Activated T-cell treated with anti-CD3 and anti-CD28 coated beads for 1 hour (primary cell): Measurements from ENCODE around the gene ANK3.

ENCODE experiments used
- DNase-seq: peaks from one replicate; pipeline ENCODE4 v3.0.0-alpha.2; 2020; ENCODE audit warnings: low read depth

Gene ANK3

DNA sequence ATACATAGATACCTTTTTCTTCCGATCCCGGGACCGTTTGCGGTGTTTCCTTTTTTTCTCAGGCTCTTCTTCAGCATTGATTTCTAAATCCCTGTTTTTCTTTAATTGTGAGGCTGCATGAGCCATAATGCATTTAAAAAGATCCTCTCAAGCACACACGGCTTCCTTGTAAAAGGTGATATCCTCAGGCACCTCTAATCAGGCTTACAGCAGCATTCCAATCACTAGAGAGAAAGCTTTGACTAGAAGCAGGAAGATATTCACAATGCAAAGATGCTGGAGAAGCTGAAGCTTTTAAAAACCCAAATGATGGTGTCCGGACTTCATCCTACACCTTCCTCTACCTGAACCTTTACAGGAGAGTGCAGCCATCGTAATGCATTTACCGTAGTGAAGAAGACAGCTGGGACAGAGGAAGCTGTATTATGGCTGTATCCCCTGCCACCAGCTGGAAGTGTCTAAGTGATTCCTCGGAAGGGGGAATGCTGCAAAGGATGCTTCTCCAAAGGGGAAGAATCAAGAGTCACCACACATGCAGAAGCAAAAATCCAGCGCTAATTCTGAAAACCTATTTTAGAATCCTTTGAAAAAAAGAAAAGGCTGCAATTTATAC is at the start of gene ANK3:
Gene ANK3, minus strand, starts transcription at position 463 of the 613 bp plus-strand sequence. Its CDS starts 337 bp downstream, at position 126.
- no peak for DNase-seq

DNA sequence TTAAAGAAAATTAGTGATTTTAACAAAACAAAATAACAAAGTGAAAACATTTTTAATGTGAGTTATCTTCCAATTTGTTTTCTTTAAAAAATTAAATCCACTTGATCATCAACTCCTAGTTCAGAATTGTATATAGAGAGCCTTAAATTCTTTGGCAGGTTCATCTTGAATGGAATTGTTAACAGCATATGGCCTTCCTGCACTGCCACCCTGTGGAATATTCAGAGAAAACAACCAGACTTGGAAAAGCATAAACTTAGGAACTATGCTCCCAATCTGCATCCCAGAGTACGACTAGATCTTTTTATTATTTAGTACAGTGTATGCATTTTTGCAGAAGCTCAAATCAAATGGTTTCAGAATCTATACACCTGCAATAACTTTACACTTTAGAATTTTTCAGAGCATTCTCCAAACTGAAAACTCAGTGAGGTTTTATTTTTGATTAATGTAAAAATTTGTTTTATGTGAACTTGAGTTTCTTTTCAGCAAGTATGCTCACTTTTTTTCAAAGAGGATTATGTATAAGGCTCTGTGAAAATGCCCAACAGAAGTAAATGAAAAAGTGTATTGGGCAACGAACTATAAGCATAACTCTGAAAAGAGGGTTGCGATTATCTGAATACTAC is 44.9 kb upstream of the ANK3 start:
- DNase-seq = no peak

DNA sequence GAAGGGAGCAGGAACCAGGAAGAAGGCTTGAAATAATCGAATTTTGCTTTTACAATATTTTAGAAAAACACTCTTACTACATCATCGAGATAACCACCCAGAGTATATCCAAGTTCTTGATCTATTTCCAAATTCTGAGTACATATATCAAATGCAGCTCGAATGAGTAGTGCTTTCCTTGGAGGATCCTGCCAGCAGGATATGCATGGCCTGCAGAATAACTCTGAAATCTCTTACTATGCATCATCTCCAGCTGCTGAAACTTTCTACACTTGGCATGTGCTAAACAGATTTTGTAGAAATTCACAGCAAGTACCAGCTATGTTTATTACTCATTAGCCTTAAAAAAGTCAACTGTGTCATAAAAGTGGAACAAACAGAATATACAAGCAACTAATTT is 44.0 kb upstream of the ANK3 start:
- DNase-seq = no peak

DNA sequence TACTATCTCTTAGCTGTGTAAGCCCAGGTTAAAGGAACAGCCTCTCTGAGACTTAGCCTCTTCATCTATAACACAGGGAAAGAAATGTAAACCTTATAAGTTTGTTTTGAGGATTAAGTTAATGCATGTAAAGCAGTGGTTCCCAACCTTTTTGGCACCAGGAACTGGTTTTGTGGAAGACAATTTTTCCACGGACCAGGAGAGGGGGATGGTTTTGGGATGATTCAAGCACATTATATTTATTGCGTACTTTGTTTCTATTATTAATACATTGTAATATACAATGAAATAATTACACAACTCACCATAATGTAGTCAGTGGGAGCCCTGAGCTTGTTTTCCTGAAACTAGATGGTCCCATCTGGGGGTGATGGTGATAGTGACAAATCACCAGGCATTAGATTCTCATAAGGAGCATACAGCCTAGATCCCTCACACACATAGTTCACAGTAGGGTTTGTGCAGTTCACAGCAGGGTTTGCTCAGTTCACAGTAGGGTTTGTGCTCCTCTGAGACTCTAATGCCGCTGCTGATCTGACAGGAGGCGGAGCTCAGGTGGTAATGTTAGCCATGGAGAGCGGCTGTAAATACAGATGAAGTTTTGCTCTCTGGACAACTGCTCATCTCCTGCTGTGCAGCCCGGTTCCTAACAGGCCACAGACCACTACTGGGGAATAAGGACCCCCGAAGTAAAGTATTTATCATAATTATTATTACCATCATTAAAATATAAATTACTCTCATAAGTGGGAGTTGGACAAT is 41.3 kb upstream of the ANK3 start:
- DNase-seq = no peak

DNA sequence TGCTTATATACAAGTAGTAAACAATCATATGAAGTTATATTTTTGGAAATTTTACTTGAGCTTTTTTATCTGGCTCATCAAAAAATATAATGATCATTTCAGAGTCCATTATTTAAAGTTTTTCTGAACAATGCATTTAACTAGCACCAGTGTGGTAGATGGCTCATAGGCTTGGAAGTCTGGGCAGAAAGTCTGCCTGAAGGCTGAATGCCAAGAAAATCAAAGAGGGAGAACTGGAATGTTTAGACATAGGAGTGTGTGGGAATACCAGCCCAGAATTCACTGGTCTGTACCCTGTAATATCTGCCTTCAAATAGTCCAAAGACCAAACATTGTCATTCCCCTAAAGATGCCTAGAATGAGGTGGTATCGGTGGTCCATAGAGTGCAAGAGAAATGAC is 40.3 kb upstream of the ANK3 start:
- no peak for DNase-seq

DNA sequence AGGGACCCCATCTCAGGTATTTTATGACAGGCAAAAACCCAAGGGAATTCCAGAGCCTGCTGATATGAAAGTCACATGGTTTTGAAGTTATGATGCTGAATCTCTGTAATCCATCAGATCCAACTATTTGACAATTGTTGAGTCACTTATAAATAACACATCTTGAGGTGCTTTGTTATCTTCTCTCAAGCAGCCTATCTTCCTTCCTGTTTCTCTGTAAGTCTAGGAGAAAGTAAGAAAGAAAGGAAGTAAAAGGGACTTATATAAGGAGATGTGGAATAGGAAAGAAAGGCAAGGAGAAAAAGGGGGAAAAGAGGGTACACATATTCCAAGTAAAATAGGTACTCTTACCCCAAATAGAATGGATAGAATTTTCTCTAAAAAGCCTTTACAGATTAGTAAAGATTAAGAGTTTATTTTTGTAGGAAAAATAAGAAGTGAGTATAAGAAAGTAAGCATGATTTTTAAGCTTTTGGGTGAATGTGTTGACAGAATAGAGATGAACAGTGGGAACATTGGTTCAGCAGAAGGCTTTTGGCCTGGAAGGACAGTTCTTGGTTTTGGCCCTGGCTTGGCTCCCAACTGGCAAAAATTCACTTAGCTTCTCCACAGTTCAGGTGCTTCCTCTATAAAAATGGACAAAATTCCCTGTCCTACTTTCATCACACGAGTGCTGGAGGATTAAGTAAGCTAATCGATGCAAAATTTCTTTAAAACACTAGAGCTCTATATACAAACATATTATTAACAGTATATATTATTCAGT is 39.6 kb upstream of the ANK3 start:
- DNase-seq = no peak

DNA sequence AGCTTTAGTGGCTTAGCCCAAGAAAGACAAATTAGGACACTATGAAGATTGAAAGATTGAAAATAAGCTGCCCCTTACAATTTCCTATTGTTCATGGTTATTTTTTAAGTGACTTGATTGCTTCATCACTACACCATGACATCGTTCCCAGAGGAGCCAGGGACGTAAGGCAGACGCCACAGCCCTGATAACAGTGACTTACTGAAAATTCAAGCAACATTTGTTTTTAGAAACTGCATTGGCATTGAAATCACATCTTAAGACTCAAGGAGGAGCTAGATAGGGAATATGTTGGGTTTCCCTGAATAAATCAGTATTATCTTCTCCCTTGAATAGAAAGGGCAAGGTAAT is 38.7 kb upstream of the ANK3 start:
- no peak for DNase-seq

DNA sequence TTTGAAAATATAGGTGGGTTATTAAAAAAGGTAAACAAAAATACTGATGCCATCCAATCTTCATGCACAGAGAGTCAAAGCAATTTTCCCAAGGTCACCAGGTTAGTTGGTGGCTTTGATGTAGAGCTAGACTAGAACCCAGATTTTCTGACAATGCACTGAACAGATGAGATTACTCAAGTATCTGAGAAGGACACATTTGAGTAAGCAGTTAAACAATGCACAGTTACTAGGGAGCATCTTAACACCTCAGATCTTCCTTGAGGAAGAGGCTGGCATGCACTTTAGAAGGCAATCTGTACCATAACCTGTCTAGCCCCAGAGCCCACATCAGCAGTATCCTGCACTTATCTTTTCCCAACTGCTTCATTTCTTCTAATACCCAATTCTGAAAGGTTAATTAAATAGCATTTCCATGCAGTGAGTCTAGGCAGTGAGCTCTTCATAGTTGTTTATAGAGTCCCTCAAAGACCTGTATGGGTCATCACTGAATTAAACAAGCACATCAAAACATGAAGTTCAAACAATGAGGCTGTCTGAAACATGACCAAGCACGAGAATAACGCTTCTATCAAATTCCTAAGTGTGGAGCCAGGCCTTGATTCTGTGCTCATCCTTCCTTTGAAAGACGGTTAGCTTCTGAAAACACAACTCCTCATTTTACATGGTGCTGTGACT is 38.2 kb upstream of the ANK3 start:
- no peak for DNase-seq

DNA sequence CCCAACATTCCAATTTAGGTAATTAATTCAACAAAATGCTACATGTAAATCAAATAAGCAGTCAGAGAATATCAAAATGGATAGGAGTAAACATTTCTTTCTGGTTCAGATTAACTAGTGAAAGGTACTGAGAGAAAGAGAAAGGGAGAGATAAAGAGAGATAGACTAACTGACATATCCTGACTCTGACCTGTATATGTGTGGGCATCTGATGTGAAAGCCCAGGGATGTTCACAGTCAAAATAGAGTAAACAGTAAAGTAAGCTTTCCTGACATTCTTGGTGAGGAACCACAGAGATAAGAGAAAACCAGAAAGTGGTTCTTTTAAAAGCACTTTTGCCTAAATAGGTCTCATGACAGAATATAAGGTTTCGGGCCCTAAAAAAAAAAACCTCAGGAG is 37.5 kb upstream of the ANK3 start:
- DNase-seq = no peak

DNA sequence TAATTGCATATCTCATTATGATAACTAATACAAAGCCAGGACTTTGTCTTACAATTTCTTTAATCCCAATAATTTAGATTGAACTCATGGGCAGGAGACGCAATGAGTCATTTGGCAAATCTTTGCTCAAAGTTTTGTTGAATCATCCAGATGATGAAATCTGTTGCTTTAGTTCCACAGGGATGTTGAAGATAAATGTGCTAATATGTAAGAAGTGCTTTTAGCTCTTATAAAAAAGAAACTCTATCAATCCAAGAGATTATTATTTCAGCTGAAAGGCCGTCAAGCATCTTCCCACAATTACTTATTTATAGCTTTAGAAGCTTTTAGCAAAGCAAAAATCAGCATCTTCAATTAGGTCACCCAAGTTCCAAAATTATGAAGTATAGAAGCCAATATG is 36.8 kb upstream of the ANK3 start:
- no peak for DNase-seq

DNA sequence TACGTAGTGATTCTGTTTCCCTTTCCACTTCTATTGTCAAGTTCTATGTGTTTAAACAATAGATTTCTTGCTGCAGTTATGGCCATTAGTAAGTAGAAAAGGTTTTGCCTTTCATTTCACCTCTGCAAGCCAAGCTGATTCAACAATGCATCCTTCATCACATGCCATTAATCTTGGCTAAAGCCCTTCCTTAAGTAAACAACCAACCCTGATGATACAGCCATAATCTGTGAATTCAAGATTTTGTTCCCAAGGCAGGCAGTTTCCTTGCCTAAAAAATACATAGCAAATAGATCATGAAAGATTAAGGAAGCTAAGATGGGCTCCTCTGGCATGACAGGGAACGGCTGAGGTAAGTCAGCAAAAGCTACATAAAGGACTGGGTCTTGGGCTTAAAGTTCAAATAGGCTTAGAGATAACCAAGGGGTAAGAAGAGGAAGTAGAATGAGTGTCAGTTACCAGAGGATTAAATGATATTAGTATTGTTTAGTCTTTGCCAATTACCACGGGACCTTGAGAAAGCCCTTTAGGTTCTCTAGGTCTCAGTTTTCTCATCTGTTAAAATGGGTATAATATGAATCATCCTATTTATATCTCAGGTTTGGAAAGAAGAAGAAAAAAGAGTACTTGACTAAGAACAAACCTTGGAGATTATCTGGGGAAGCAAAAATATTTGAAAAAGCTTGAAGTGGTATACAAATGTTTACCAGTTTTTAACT is 35.9 kb upstream of the ANK3 start:
- no peak for DNase-seq

DNA sequence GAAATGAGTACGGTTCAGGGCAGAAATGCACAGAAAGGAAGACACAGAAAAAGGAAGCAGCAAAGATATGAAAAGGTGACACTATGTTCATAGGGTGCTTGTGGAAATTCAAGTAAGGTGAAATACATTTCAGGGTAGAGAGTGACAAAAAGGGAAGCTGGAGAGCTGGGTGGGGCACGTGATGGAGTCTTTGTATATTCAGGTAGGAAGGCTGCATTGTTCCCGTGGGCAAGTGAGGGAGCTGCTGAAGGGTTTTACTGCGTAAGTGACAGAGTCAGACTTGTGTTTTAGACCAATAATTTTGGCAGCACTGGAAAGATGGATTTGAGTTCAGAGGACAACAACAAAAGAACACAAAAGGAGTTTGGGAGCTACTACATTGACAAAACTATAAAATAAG is 35.3 kb upstream of the ANK3 start:
- no peak for DNase-seq

DNA sequence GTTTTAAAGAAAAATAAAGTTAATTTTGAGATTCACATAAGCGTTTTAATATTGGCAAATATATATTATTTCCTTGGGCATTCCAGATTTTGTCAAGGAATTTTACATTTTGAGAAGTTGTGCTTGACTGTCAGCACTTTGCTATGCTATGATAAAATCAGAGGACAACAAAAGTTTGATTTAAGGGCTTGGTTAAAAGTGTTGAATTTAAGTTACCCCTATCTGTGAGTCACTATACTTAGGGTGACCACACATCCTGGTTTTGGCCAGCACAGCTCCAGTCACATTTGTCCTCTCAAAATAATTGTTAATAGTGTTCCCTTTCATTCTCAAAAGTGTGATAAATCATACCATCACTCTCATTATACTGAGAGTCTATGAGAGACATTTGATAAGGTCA is 34.2 kb upstream of the ANK3 start:
- no peak for DNase-seq

DNA sequence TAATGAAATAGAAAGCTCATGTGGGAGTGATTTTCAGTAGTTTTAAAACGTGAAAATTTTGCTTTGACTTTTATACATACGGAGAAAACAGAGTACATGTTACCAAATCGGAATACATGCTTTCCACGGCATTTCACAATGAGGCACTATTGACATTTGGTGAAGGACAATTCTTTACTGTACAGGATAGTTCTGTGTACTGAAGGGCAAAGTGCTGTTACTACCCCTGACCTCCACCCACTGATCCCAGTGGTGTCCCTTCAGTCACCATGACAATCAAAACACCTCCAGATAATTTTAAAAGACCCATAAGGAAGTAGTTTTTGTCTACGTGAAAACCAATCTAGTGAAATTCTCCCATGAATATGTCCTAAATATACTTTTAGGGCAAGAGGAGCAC is 33.1 kb upstream of the ANK3 start:
- no peak for DNase-seq

DNA sequence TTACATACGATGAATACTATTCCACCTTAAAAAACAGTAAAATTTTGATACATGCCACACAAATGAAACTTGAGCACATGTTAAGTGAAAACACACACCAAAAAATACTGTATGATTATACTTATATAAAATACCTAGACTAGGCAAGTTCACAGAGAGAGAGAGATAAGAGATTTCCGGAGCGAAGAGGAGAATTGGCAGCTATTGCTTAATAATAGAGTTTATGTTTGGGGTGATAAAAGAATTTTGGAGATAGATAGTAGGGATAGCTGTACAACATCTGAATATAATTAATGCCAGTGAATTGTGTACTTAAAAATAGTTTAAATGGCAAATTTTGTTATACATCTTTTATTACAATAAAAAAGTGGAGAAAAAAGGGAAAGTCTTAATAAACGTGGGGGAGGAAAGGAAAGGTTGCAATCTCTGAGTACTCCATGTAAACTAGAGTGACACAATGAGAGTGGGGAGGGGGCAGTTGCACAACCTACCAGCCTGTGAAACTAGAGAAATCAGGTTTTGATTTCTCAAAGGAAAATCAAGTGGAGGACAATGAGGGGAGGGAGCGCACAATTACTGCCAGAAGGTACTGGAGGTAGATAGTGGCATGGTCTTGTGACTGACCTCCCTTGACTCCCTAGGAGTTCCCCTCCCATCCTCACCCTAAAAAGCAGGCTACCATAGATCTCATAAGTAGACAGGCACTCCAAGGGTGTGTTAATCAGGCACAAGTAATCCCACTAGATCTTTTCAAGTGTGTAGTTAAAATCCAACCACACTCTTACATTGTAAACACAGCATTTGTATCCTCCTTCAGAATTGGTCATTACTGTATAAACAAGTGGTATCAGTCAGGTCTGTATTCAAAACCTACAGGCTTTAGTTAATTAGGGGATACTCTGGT is 31.6 kb upstream of the ANK3 start:
- no peak for DNase-seq

DNA sequence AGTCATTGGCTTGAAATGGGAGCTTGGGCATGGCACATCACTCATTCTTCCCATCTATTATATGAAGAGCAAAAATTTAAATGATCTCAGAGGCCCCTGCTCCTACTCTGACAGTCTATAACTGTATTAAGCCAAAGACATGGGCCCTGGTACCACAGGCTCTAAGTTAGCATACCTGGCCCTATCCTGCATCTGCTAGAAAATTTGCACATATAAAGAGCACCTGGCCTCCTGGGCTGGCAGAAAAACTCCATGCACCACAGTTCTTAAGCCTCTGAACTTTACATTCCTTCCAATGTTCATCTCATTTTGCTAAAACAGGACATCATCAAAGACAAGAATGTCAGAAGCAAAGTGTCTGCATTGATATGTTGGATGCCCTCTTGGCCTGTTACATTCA is 29.6 kb upstream of the ANK3 start:
- no peak for DNase-seq

DNA sequence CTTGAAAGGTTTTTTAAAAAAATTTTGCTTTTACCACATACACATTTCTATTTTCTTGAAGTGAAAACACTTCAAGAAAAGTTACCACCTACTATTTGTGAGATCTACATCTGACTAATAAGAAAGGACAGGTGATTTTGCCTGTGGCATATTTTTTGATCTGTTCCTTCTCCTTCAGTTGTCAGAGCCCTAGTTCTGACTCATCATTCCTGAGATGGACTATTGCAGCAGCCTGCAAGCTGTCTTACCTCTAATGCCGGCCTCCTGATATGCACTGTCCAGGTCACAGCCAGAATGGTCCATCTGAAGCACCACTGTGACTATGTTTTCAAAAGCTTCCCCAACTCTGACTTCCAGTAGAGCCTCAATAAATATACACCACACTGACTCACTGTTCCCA is 28.2 kb upstream of the ANK3 start:
- DNase-seq = no peak

DNA sequence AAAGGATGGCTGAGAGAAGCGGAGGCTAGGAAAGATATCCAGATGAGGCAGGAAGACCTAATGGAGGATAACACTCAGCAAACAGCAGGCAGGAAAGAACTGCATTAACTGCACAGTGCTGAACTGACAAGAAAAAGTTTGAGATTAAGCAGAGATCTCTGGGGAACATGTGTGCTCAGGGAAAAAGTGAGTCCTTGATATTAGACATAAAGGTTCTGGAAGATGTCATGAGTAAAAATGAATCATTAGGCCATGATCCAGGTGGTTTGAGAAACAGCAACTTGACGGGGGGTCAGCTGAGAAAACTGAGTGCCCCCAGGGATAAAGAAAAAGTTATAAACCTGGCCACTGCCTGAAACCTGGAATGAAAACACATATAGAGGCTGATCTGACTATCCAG is 27.3 kb upstream of the ANK3 start:
- DNase-seq = no peak

DNA sequence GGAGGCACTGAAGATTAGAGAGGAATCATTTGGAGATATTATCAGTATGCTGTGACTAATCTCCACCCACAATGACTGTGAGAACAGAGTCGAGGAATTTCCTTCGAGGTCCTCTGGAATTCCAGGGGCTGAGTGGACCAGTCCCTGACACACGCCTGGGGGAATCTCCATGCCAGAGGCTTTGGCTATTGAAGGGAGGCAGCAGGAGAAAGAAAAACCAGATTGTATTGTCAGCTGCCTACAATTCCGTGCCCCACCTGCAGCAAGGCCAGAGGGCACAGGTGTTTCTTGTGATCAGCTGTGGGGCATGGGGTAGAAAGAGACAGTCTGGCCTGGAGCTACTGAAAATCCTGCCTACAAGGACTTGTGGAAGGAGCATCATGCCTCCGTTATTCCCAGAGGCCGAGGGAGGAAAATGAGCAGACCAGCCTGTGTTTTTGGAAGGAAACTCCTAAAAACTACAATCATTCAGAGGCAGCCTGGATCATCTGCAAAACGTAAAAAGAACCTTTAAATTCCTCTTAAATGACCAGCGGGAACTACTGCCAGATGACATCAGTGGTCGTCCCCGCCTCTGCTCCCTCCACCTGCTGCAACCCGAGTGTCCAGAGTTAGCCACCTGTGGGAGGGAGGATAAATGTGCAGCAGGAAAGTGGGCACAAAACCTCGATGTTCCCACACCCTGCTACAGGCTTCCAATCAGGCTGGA is 25.4 kb upstream of the ANK3 start:
- DNase-seq = no peak

DNA sequence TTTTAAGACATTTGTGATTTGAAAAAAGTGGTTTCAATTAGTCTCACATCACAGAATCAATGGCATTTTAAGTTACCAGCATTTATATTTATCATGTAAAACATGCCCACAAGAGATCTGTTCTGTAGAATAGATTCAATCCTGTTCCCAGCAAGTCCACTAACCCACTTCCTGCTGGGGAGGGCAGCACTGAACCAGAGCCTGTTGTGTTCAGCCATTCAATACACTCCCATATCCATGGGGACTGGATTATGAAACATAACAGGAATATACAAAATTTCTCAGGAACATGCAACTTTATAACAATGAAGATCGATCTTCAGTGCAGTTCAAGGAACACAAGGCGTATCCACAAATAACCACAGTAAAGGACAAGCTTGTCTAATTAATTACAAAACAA is 24.4 kb upstream of the ANK3 start:
- no peak for DNase-seq
